ENCODE results near the gene TOMM22.

The TOMM22 gene

DNA sequence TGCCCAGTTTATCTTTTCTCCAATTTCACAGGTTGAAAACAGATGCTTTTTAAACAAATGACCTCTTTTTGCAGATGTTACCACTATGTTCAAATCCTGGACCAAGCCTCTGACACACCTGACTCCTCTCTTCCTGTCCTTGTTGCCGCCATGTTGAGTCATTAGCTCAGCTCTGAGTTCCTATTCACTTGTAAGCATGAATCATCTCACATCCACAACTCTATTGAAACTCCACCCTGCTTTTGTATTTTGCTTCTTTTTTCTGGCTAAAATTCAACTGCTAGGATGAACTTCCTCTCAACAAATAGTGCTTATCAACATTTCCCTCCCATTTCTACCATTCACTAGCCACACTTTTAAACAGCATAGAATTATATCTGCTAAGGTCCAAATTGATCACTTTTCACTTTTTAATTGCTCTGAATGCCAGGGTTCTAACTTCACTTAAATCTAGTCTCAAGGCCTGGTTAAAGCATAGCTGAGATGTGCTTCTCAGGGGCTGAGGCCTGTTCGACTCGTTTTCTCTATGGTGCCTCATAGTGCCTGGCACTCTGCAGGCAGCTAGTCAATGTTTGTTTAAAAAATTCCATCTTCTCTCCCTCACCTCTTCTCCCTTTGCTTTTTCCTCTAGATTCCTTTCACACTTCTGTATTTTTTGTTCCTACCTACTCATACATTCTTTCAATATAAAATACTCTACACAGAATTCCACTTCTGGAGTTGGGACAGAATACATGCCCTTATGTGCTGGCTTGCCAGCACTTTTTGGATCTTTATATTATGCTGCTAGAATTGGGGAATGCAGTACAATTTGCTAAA lies 15.1 kb downstream of the TOMM22 start:
- peak in 2 of 3 donors; percentile 21 to 40 for DNase-seq (ENCODE audit: low read depth in 3 of 3)

DNA sequence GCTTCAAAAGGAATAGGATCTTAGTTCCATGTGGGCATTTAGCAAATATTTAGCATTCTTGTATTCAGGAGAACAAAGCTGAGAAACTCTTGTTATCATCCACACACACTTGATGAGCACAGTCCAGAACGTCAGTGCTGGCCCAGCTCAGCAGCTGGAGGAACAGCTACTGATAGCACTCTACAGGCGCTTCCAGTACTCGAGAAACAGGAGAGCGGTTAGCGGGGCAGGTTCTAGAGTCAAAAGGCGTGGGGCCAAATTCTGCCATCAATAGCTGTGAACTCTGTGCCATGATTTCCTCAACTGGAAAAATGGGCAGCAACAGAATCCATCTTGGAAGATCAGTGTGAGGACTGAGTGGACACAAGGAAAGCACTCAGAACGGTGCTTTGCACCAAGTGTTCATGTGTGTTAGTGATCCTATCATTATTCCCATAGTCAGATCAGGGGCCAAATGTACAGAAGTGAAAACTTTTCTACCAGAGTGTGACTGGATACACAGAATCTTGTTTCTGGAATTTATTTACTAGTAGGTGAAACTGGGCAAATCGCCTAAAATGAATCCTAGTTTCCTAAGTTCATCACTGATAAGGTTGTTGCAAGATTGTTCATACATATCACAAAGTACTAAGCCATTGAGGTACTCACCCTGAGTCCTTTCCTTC lies 15.8 kb downstream of the TOMM22 start:
- no peak for DNase-seq (ENCODE audit: low read depth in 3 of 3)

DNA sequence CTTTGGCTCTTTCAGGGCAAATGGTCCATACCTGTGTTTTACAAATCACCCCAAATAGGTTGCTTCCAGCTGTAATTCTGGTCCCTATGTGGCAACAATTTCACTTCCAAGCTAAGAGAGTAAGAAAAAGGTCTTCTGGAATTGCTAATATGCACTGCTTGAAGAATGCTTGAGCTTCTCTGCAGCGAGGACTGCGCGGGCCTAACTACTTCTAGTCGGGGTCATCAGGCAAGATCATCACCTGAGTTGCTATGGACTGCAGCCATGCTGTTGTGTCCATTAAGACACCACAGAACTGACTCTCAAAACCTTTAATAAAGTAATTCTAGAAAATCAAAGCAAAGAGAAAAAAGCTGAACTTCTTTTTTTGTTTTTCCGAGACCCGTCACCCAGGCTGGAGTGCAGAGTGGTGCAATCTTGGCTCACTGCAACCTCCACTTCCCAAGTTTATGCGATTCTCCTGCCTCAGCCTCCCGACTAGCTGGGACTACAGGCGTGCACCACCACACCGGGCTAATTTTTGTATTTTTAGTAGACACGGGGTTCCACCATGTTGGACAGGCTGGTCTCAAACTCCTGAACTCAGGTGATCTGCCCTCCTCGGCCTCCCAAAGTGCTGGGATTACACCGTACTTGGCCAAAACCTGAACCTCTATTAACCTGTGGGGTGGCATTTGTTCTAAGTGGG lies 16.8 kb downstream of the TOMM22 start:
- no peak for DNase-seq (ENCODE audit: low read depth in 3 of 3)

DNA sequence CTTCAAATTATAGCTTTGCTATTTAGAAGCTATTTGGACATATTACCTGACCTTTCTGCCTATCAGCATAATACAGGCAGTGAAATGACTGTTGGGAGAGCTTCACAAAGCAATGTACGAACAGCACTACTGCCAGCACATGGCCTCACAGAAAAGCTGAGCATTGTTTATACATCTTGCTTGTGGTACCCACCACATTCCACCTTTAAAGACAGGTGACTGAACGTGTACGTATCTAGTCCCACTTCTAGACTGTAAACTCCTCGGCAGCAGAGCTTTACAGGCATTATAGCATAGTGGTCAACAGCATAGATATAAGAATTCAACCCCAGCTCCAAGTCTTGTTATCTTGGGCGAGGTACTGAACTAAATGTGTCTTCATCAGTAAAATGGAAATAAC lies 17.4 kb downstream of the TOMM22 start:
- no peak for DNase-seq (ENCODE audit: low read depth in 3 of 3)

DNA sequence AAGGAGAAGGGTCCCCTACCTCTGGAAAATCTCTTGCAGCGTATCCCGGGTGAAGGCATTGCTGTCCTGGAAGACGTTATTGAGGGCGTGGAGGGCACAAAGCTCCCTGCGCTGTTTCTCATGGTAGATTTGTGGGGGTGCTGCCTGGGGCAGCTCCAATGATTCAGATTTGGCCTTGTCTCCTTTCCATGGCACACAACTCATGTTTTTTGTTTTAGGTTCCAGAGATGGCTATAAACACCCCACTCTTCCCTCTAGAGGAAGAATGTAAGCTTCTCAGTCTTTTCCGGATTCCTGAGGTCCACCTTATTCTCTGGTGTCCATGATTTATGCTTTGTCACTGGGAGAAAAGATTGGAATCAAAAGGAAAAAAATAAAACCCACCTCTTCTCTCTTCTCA lies 18.0 kb downstream of the TOMM22 start:
- no peak for DNase-seq (ENCODE audit: low read depth in 3 of 3)

DNA sequence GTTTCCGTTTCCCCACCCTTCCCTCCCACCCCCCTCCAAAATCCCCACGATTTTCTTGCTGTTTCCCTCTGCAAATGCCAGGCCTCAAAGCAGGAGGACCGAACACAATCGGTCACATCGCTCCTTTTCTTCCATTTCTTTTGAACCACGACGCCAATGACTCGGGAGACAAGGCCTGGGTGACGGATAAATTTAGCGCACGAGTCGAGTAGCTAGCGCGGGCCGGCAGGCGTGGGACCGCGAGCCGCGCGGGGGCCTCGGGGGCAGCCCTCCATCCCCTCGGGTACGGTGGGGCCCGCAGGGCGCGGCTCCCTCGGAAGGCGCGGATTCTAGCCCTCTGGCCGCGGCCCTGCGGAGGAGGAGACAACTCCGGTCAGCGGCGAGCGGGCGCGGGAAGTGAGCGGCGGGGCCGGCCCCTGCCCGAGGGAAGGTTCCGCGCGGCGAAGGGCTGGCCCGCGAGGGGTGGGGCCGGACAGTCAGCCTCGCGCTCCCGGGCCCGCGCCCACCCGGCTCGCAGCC lies 18.6 kb downstream of the TOMM22 start:
- DNase-seq (ENCODE audit: low read depth in 3 of 3): no peak

DNA sequence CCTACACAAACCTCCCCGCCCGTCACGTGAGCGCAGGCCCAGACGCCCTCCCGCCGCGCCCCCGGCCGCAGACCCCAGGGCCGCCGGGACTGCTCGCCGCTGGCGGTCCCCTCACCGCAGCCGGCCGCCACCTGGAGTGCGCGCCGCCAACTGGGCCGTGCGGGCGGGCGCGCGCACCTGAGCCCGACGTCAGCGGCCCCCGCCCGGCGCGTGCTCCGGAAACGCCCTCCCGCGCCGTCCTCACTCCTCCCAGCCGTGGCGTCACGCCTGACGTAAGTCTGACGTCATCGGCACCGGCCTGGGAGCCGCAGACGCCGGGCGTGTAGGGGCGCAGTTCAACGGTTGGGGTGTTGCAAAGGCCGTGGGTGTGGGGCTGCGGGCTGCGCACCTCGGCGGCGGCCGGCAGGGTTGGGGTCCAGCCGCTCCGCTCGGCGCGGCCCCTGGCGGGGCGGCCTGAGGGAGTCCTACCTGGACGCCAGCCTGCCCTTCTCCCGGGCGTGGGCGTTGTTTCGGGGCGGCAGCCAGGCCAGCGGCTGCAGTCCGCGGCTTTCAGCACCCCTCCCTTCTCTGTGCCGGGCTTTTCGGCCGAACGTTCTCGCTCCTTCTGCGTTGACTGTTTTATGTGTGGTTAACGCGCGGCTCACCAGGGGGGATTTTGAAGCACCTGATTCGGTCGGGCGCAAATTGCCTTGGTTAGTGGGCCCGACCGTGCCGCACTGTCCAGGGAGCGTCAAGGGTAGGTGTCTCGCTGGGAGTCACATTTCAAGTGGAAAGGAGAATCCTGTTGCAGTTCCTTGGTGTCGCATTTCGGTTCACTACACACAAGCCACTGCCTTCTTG lies 19.3 kb downstream of the TOMM22 start, which contains the start of gene JOSD1:
TSS of gene JOSD1 (minus strand) at position 155 of the 840 bp plus-strand sequence. CDS start 956 bp downstream, outside the sequence.
- DNase-seq (ENCODE audit: low read depth in 3 of 3): peak; percentile 95 to 97 (median 97)

DNA sequence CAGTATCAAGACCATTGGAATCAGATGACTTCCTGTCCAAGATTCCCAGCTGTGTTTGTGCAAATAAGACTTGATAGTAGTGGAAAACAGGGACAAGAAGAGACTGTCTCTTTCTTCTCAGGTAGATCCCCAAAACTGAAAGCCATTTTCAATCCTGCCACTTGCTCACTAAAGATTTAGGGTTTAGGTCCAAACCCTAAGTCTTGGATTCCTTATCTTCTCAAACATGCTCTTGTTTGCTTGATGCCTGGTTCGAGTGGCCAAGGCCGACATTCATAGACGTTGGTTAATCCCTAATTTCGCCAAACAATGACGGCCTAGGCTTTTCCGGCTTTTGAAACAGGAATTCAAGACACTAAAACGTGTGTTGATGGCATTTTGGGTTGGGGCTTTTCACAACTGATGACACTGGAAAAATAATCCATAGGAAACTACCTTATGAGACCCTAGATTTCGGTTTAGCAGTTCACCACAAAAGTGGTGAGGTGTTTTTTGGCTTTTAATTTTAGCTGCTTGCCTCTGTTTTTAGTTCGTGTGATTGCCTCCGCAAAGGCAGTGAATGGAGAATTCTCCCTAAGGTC lies 23.0 kb downstream of the TOMM22 start:
- DNase-seq (ENCODE audit: low read depth in 3 of 3): no peak

DNA sequence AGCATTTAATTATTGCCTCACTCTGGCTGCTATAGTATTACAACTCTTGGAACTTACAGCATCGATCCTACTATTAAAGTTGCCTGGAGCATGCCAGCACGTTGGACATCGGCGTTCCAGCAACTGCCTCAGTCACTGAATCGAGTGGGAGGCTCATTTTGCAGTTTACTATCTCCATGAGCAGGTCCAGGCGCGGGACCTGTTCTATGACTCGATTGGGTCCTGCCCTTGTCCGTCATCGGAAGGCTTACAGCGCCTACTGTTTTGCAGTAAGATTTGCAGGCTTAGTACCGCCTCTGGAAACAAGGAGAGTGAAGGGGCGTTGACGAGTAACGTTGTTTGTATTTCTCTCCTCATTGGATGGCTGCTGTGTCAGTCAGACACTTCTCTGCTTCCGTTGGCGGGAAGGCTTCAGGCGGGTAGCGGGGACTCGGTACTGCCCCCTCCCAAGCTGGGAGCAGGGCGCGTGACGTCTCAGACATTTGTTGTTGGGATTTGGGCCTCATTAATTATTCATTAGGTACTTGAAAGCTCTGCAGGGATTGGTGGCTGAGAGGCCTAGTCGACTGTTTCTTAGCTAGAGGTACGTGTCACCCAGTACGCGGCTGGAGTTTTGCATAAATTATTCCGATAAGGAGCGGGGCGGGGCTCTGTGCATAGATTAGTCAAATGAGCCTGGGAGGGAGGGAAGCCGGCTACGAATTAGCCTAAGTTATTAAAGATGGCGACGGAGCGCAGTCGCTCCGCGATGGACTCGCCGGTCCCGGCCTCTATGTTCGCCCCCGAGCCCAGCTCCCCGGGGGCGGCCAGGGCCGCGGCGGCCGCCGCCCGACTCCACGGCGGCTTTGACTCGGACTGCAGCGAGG lies 23.7 kb downstream of the TOMM22 start, which contains the start of gene GTPBP1:
TSS of gene GTPBP1 (plus strand) at position 710 of the 866 bp plus-strand sequence. CDS start at position 722, 12 bp downstream.
- DNase-seq (ENCODE audit: low read depth in 3 of 3): peak; percentile 89 to 97 (median 95)

DNA sequence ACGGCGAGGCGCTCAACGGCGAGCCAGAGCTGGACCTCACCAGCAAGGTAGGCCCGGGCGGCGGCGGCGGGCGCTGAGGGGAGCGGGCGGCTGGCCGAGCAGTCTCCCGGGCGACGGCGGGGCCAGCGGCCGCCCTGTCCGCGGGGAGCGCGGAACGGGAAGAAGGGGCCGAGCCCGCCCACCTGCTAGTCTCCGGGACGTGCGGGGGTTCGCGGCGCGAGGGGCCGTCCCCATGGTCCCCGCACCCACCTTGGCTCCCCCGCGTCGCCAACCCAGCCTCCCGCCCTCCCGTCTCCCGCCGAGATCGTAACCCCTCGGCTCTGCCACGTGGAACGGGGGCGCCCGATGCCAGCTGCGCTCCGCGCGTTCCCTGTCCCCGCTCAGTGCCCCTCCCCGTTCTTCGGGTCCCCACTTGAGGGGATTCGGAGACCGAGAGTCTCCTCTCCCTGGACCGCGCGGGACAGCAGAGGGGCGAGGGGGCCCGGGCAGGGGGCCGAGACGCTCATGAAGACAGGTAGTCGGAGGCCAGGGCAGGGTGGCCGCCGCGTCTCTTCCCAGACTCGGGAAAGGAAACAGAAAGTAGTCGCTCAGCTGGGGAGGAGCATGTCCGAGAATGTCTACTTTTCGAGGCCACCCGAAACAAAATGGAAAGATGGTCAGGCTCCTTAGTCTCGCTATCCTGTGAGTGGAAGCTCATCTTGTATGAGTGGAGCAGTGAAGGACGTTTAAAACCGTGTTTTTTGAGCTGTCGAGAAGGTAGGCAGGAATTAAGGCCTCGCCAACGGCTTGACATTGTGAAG lies 24.5 kb downstream of the TOMM22 start:
- peak in 2 of 3 donors; percentile 8 to 26 for DNase-seq (ENCODE audit: low read depth in 3 of 3)

DNA sequence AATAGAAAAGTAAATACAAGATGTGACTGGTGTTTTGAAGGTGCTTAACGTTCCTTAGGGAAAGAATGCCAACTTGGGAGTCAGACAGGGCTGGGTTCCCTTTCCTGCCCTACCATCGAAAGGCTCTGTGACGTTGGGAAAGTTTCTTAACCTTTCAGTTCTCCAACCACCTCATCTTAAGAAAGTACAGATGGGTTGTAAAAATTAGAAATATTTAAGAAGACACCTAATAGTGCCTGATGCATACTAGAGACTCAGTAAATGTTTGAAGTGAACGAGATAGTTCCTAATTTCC lies 25.1 kb downstream of the TOMM22 start:
- DNase-seq (ENCODE audit: low read depth in 3 of 3): no peak

DNA sequence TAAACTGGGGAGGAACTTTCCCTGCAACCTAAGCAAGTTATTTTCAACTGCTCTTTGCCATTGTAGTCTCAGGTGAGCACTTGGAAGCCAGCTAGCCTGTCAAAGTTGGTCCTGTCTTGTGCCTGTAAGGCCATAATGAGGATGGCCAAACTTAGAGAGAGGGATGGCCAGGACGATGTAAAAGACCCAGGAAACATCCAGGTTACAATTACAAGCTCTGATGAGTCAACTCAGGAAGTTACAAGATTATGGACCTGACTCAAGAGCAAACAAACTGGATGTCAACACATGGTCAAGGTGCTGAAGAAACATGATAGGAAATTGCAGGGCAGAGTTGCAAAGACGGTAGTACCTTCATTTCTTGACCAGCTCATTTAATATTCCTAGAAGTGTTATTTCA lies 25.6 kb downstream of the TOMM22 start:
- no peak for DNase-seq (ENCODE audit: low read depth in 3 of 3)

DNA sequence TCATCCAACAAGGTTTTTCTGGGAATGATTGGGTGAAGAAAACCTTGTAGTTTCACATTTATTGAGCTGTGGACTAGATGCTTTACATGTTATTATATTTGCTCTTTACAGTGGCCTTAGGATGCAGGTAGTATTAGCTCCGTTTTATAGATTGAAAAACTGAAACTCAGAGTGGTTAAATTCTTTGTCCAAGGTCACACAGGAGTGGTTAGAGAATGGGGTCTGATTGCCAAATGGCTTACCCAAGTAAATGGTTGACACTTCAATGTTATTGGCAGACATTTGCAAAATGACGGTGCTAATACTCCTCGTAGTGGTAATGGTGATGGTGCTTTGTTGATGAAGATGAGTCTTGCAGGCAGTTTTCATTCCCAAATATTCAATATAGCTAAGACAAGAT lies 26.2 kb downstream of the TOMM22 start:
- no peak for DNase-seq (ENCODE audit: low read depth in 3 of 3)

DNA sequence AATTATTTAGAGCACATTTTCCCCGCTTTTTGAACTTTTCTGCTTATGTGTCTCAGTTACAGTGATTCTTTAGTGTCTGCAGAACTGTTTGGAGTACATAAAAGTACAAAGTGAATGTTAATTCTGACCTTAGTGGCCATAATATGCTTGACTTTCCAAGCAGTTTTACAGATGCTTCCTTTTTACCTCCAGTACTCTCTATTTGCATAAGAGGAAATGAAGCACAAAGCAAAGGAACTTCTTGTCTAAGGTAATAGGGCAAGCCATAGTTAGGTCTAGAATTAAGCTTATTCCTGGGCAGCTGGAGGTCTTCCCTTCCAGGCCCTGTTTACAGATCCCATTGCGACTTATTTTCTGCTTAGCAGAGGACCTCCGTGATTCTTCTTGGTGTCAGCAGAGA lies 27.5 kb downstream of the TOMM22 start:
- no peak for DNase-seq (ENCODE audit: low read depth in 3 of 3)

DNA sequence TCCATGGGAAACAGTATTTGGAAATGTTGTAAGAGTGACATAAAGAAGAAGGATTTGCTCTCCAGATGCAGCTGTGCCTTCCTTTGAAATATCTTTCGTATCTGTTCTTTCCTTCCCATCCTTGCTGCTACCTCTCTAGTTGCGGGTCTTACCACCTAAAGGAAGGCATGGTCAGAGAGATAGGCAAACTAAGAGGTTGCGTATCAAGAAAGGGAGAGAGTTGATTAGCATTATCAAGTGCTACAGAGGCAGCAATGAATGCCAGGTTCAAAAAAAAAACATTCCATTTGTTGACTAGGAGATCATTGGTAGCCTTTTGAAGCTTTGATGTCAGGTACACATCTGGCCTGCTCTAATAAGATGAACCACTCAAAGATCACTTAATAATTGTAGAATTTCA lies 28.6 kb downstream of the TOMM22 start:
- no peak for DNase-seq (ENCODE audit: low read depth in 3 of 3)

DNA sequence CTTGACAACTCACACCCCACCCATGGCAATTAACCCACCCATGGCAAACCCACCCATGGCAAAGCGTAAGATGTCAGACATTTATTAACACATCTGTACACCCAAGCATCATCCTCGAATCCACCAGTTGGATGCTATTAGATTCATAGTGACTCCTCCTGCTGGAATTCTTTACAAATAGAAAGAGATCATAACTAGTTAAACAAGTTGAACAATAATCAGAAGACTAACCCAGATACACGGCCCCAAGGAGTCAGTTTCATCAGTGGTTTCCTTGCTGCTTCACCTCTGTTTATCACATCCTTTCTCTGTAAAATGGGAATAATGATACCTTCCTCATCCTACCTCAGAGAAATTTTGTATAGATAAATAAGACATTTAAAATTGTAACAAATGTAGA lies 29.1 kb downstream of the TOMM22 start:
- no peak for DNase-seq (ENCODE audit: low read depth in 3 of 3)

DNA sequence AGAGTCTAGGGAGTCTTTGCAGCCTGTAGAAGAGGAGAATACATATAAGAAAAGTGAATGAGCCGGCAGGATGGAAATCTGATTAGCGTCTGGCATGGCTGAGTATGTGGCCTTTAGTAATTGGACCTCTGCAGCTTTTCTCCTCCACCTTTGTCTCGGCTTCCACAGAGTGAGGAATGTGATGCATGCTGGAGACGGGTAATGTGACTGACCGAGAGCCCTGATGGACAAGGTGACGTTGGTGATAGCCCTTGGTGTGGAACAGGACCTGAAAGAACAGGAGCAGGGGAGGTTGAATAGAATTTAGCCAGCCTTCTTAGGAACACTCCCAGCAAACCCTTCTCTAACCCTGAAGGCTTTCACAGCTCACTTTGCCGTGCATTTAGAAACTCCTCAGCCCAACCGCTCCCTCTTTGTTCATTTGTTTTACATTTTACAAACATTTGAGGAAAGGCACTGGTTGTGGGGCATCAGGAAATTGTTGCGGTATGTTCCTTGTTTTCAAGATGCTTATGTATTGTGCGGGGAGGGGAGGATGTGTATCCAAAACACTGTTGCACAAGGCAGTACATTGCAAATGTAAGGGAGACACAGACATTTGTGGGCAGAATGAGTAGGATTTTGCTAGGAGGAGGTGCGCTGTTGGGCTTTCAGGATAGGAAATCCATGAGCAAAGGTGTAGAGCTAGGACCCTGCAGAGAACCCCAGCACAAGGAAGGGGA lies 30.9 kb downstream of the TOMM22 start:
- no peak for DNase-seq (ENCODE audit: low read depth in 3 of 3)

DNA sequence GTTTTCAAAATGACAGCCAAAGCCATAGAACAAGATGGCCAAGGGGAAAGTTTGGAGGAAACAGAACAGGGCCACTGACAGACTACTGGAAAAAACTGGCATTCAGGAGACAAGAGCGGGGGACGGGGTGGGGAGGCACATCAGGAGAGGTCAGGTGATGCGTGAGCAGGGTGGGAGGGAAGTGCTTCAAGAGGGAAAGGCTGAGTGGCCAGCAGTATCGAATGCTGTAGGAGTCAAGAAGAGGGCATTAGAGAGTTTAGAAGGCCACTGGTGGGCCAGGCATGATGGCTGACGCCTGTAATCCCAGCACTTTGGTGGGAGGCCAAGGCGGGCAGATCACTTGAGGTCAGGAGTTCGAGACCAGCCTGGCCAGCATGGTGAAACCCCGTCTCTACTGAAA lies 32.2 kb downstream of the TOMM22 start:
- no peak for DNase-seq (ENCODE audit: low read depth in 3 of 3)
